K562 (cell line): Measurements from ENCODE around the gene ATRN. TPM values are rescaled to one million over a fixed set of nuclear protein-coding genes. Genes with fewer than 3 reads are reported as not detected.

ENCODE experiments used
- ATAC-seq: fragments of 200-7000 bp; cut with Tn5 transposase; 3 replicates; pipeline ENCODE4 v1.9.1; 2020; ENCODE audit warnings: moderate library complexity
- BruUV-seq: library from RNA; stranded (reverse); fragments of 400-500 nt; replicated peaks from 2 replicates; lab custom pipeline; 2021; lab: Mats Ljungman, UMichigan
- CTCF ChIA-PET: fragments of 300-600 bp; formaldehyde crosslinking; extraction: SDS; loops from one replicate; lab custom pipeline; 2021; ENCODE audit warnings: low intra/inter-chr PET ratio; lab: Yijun Ruan, JAX
- POLR2A ChIA-PET: fragments of 300-600, 350-650 bp; sonication (Branson Sonifier 250); formaldehyde crosslinking; extraction: SDS; loops from one replicate; lab custom pipeline; 2021; ENCODE audit warnings: antibody characterized with exemption, inconsistent platforms; lab: Yijun Ruan, JAX
- DNase-seq, 4 experiments: peaks; one replicate each; pipeline versions ENCODE4 v3.0.0 to v3.0.0-alpha.2; 2011 to 2018; ENCODE audit warnings: low spot score in 3 of 4, mixed read lengths in 3 of 4; ENCODE audit errors: extremely low read depth in 1 of 4
- FAIRE-seq: peaks from 2 replicates; lab custom pipeline; 2011; peaks lifted over from hg19 to GRCh38; lab: Jason Lieb, UNC
- H2AFZ ChIP-seq: 2 replicates; pipeline ENCODE4 v1.6.0; 2011; ENCODE audit warnings: low read depth, low read length, control low read depth, inconsistent platforms
- H3K27ac ChIP-seq: fragments of 200-600 bp; 3 replicates; pipeline ENCODE4 v1.8.0; 2011; ENCODE audit warnings: low read depth, mild to moderate bottlenecking, control low read depth, inconsistent platforms, low read length, moderate library complexity, mixed read lengths; ENCODE audit errors: extremely low read depth
- H3K27me3 ChIP-seq, 2 experiments: fragments of 300-600 bp in 1 of 2; 2 replicates in 1 of 2; 3 replicates in 1 of 2; pipeline versions ENCODE4 v1.6.0 to v1.8.0; 2011; ENCODE audit warnings: inconsistent platforms in 2 of 2, low read length in 2 of 2, mild to moderate bottlenecking in 1 of 2, mixed read lengths in 1 of 2, moderate library complexity in 1 of 2; ENCODE audit not compliant: control insufficient read depth in 2 of 2, insufficient read depth in 2 of 2
- H3K36me3 ChIP-seq: fragments of 300-600 bp; 3 replicates; pipeline ENCODE4 v1.8.0; 2011; ENCODE audit warnings: mild to moderate bottlenecking, low read length, inconsistent platforms; ENCODE audit not compliant: control insufficient read depth, insufficient read depth
- H3K4me1 ChIP-seq, 2 experiments: fragments of 200-600 bp in 1 of 2; replicated peaks in 1 of 2; 2 replicates in 1 of 2; 3 replicates in 1 of 2; pipeline versions ENCODE4 v1.5.1 to v1.8.0; 2011; ENCODE audit warnings: inconsistent platforms in 2 of 2, low read length in 2 of 2, mild to moderate bottlenecking in 1 of 2, mixed read lengths in 1 of 2, moderate library complexity in 1 of 2; ENCODE audit not compliant: control insufficient read depth in 2 of 2, insufficient read depth in 2 of 2
- H3K4me2 ChIP-seq: 2 replicates; pipeline ENCODE4 v1.6.1; 2011; ENCODE audit warnings: low read length, control low read depth, inconsistent platforms, mixed read lengths; ENCODE audit not compliant: insufficient read depth
- H3K4me3 ChIP-seq: fragments of 200-600 bp; sonication (generic), shearing (Covaris generic); 2 replicates; pipeline ENCODE4 v1.5.1; 2016; ENCODE audit warnings: control low read depth, inconsistent platforms
- H3K79me2 ChIP-seq: fragments of 200-600 bp; 3 replicates; pipeline ENCODE4 v1.8.0; 2011; ENCODE audit warnings: low read length, inconsistent platforms; ENCODE audit not compliant: control insufficient read depth, insufficient read depth
- H3K9ac ChIP-seq, 2 experiments: 2 replicates each; pipeline versions ENCODE4 v1.6.0 to v1.6.1; 2011; ENCODE audit warnings: low read depth in 2 of 2, low read length in 2 of 2, control low read depth in 1 of 2, inconsistent platforms in 1 of 2, mild to moderate bottlenecking in 1 of 2, mixed read lengths in 1 of 2; ENCODE audit not compliant: insufficient read depth in 1 of 2
- H3K9me1 ChIP-seq: one replicate; pipeline ENCODE4 v1.6.0; 2011; ENCODE audit warnings: inconsistent platforms, mild to moderate bottlenecking, low read length, moderate library complexity; ENCODE audit not compliant: control insufficient read depth, insufficient read depth
- H3K9me3 ChIP-seq: replicated peaks from 2 replicates; pipeline ENCODE4 v1.5.1; 2011; ENCODE audit warnings: low read depth, low read length, inconsistent platforms; ENCODE audit not compliant: control insufficient read depth, insufficient read depth
- H4K20me1 ChIP-seq: replicated peaks from 2 replicates; pipeline ENCODE4 v1.6.1; 2011; ENCODE audit warnings: low read length, inconsistent platforms, mixed read lengths; ENCODE audit not compliant: control insufficient read depth, insufficient read depth
- CREBBP ChIP-seq: IDR thresholded peaks from one replicate; pipeline ENCODE4 v1.6.1; 2012; ENCODE audit warnings: low read depth, mild to moderate bottlenecking, control low read depth, inconsistent platforms, low read length
- GABPA ChIP-seq: fragments of 200-800 bp; sonication (Bioruptor generic); conservative IDR thresholded peaks from 2 replicates; pipeline ENCODE4 v1.6.1; 2016; ENCODE audit warnings: low read depth, missing genetic modification characterization, missing compliant biosample characterization
- KDM4B ChIP-seq, 2 experiments: fragments of 450-650 bp in 1 of 2; sonication (generic) in 1 of 2; IDR thresholded peaks; 2 replicates each; pipeline ENCODE4 v1.6.1; 2016 to 2017; ENCODE audit warnings: borderline replicate concordance in 2 of 2, antibody characterized with exemption in 1 of 2, low read depth in 1 of 2, mild to moderate bottlenecking in 1 of 2
- ZNF133 ChIP-seq: fragments of 250-450 bp; sonication (Bioruptor Pico); IDR thresholded peaks from 2 replicates; pipeline ENCODE4 v1.4.0; 2020; ENCODE audit warnings: mild to moderate bottlenecking
- ZNF239 ChIP-seq: fragments of 250-450 bp; sonication (Bioruptor Pico); IDR thresholded peaks from 2 replicates; pipeline ENCODE4 v1.4.0; 2020; ENCODE audit warnings: mild to moderate bottlenecking
- ZNF347 ChIP-seq: fragments of 450-650 bp; formaldehyde crosslinking; IDR thresholded peaks from 2 replicates; pipeline ENCODE4 v1.4.0; 2020; ENCODE audit warnings: low read depth, mild to moderate bottlenecking, moderate library complexity
- WGBS: fragments of 100-300 bp; shearing (Covaris generic); methylation state at CpG from one replicate; pipeline ENCODE4 v1.1.6; 2016; ENCODE audit warnings: low coverage, mixed read lengths; ENCODE audit not compliant: insufficient coverage; ENCODE audit errors: missing lambda C conversion rate; 5-methylcytosine and 5-hydroxymethylcytosine counted together
- in situ Hi-C: fragments of 300-500 bp; cut with MboI; formaldehyde crosslinking; loops from 4 replicates; pipeline ENCODE4 v1.15.0; 2018; ENCODE audit warnings: inconsistent platforms, mixed read lengths
- intact Hi-C: fragments of 100-400 bp; cut with micrococcal nuclease; formaldehyde crosslinking; loops from 2 replicates; pipeline ENCODE4 v1.14.2; 2022
- polyA plus RNA-seq, 8 experiments: library from polyadenylated mRNA; depleted of rRNA in 4 of 8; stranded (reverse) in 5 of 8; unstranded in 3 of 8; fragments of >200 nt; fragmentation: Nextera tagmentation in 2 of 8; fragmentation: Illumina TruSeq in 1 of 8; extraction: Ambion mirVana in 2 of 8; extraction: Trizol in 1 of 8; gene quantifications; 2 replicates each; pipeline versions ENCODE4 v1.2.1 to v1.2.3, GENCODE V29; 2011 to 2014; ENCODE audit warnings: inconsistent platforms in 1 of 8, missing spikeins in 1 of 8
- total RNA-seq, 7 experiments: library from RNA; depleted of rRNA in 6 of 7; stranded (reverse); fragments of >200 nt in 6 of 7; fragmentation: Illumina TruSeq in 2 of 7; extraction: Trizol in 2 of 7; gene quantifications; 2 replicates each; pipeline versions ENCODE4 v1.2.1 to v1.2.3, GENCODE V29; 2011 to 2021; ENCODE audit warnings: low replicate concordance in 1 of 7
- TF ChIP-seq, protein P1 (sequence below): fragments of 250-450 bp; sonication (Bioruptor Pico); IDR thresholded peaks from 2 replicates; pipeline ENCODE4 v1.9.0; 2021; ENCODE audit warnings: mild to moderate bottlenecking, inconsistent platforms
- TF ChIP-seq, protein P2 (sequence below), 2 experiments: IDR thresholded peaks in 1 of 2; conservative IDR thresholded peaks in 1 of 2; 2 replicates each; pipeline ENCODE4 v1.6.1; 2016; ENCODE audit warnings: low read depth in 2 of 2, mild to moderate bottlenecking in 1 of 2, missing compliant biosample characterization in 1 of 2, missing genetic modification characterization in 1 of 2, moderate library complexity in 1 of 2
- TF ChIP-seq, protein P3 (sequence below): fragments of 250-450 bp; sonication (Bioruptor Pico); IDR thresholded peaks from 2 replicates; pipeline ENCODE4 v1.5.0; 2020; ENCODE audit warnings: mild to moderate bottlenecking
- TF ChIP-seq, protein P4 (sequence below): fragments of 450-650 bp; IDR thresholded peaks from 2 replicates; pipeline ENCODE4 v1.6.1; 2017; ENCODE audit warnings: antibody characterized with exemption

ATRN gene
- total and polyA plus RNA-seq, 9 of the 15 experiments (the other 6 are each of a cell fraction or from before 2014, with no cell fraction given) = 0.69 to 16.5 (median 7.6) TPM

DNA sequence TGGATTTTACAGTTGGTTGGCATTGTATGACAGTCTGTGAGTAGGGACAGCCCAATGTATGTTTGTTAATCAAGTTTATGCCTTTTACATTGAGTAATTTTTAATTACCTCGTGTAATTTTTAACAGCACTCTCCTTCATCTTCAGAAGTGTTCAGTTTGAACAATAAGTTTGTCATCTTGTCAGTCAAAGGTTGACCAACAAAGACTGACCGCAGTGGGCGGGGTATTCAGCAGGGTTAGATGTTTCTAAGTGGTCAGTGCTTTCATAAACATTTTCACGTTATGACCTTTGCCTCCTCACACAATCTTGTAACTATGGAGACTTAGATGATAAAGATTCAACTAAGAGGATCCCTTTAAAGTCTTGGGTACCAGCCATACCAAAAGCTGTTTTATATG, 151.6 kb downstream of the ATRN start (continued):
- TF ChIP-seq, protein P1, sequence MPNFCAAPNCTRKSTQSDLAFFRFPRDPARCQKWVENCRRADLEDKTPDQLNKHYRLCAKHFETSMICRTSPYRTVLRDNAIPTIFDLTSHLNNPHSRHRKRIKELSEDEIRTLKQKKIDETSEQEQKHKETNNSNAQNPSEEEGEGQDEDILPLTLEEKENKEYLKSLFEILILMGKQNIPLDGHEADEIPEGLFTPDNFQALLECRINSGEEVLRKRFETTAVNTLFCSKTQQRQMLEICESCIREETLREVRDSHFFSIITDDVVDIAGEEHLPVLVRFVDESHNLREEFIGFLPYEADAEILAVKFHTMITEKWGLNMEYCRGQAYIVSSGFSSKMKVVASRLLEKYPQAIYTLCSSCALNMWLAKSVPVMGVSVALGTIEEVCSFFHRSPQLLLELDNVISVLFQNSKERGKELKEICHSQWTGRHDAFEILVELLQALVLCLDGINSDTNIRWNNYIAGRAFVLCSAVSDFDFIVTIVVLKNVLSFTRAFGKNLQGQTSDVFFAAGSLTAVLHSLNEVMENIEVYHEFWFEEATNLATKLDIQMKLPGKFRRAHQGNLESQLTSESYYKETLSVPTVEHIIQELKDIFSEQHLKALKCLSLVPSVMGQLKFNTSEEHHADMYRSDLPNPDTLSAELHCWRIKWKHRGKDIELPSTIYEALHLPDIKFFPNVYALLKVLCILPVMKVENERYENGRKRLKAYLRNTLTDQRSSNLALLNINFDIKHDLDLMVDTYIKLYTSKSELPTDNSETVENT = no peak
- no peak for TF ChIP-seq GABPA
- TF ChIP-seq ZNF133 = no peak
- TF ChIP-seq ZNF347 (CRISPR knock-in tag) = no peak
- TF ChIP-seq, protein P2, sequence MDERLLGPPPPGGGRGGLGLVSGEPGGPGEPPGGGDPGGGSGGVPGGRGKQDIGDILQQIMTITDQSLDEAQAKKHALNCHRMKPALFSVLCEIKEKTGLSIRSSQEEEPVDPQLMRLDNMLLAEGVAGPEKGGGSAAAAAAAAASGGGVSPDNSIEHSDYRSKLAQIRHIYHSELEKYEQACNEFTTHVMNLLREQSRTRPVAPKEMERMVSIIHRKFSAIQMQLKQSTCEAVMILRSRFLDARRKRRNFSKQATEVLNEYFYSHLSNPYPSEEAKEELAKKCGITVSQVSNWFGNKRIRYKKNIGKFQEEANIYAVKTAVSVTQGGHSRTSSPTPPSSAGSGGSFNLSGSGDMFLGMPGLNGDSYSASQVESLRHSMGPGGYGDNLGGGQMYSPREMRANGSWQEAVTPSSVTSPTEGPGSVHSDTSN (CRISPR knock-in tag; IDR thresholded peaks at IDR 0.05; ENCODE audit: low read depth) = no peak
- TF ChIP-seq, protein P2 (tag; conservative IDR thresholded peaks at IDR 0.05; ENCODE audit: low read depth) = no peak

DNA sequence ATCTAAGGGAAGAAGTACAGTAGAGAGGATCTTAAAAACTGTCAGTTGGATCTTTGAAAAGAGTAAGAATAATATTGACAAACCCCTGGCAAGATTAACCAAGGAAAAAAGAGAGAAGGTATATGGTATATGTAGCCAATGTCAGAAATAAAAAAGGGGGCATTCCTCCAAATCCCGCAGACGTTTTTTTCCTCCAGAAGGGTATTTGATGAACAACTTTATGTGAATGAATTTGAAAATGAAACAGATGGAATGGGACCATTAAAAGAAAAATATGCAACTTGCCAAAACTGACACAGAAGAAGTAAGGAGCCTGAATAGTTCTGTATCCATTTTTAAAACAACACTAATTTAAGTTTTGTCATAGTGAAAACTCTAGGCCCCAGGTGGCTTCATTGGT, 156.7 kb downstream of the ATRN start:
- in situ Hi-C loops = no loop called here
- FAIRE-seq = no peak
- TF ChIP-seq ZNF239 (CRISPR knock-in tag) (no peak), CREBBP (no peak), KDM4B (IDR thresholded peaks at IDR 0.05; ENCODE audit: borderline replicate concordance in 2 of 2, low read depth in 1 of 2) (no peak)
- TF ChIP-seq, protein P3, sequence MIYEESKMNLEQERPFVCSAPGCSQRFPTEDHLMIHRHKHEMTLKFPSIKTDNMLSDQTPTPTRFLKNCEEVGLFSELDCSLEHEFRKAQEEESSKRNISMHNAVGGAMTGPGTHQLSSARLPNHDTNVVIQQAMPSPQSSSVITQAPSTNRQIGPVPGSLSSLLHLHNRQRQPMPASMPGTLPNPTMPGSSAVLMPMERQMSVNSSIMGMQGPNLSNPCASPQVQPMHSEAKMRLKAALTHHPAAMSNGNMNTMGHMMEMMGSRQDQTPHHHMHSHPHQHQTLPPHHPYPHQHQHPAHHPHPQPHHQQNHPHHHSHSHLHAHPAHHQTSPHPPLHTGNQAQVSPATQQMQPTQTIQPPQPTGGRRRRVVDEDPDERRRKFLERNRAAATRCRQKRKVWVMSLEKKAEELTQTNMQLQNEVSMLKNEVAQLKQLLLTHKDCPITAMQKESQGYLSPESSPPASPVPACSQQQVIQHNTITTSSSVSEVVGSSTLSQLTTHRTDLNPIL = no peak
- TF ChIP-seq, protein P4, sequence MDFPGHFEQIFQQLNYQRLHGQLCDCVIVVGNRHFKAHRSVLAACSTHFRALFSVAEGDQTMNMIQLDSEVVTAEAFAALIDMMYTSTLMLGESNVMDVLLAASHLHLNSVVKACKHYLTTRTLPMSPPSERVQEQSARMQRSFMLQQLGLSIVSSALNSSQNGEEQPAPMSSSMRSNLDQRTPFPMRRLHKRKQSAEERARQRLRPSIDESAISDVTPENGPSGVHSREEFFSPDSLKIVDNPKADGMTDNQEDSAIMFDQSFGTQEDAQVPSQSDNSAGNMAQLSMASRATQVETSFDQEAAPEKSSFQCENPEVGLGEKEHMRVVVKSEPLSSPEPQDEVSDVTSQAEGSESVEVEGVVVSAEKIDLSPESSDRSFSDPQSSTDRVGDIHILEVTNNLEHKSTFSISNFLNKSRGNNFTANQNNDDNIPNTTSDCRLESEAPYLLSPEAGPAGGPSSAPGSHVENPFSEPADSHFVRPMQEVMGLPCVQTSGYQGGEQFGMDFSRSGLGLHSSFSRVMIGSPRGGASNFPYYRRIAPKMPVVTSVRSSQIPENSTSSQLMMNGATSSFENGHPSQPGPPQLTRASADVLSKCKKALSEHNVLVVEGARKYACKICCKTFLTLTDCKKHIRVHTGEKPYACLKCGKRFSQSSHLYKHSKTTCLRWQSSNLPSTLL = no peak

More for the DNA sequence above, 156.7 kb downstream of the ATRN start:
- H3K9me1 ChIP-seq = no peaks in the 10 kb centered on the region
- no peaks in the 10 kb centered on the region for H3K79me2 ChIP-seq
- H2AFZ ChIP-seq = no peak overlapping the region
- no peaks in the 10 kb centered on the region for H3K4me1 ChIP-seq
- H4K20me1 ChIP-seq = no peaks in the 10 kb centered on the region
- POLR2A ChIA-PET = no interaction called here
- no peak overlapping the region for H3K9ac ChIP-seq
- no TSS peak for BruUV-seq
- intact Hi-C loops = loop anchor here (10.0 kb wide), 1 partner anchor 63 kb away; no protein-coding TSS in a partner anchor
- no peaks in the 10 kb centered on the region for H3K27me3 ChIP-seq
- no peaks in the 10 kb centered on the region for H3K9me3 ChIP-seq
- 64% methylated on average over 2 of the region's 2 CpGs for WGBS
- H3K4me3 ChIP-seq = no peak overlapping the region
- no peak for DNase-seq
- H3K36me3 ChIP-seq = no peaks in the 10 kb centered on the region
- CTCF ChIA-PET = no interaction called here
- H3K27ac ChIP-seq = no peak overlapping the region
- no peak for ATAC-seq
- H3K4me2 ChIP-seq = no peak overlapping the region
